Mesothelial cell of epicardium (in vitro differentiated cells): ENCODE results near the gene HAND1. TPM values are rescaled to one million over a fixed set of nuclear protein-coding genes. Genes with fewer than 3 reads are reported as not detected.

Experiments
- DNase-seq, 2 experiments: peaks; one replicate each; pipeline ENCODE4 v3.0.0; 2021; ENCODE audit warnings: low spot score in 2 of 2; ENCODE audit not compliant: unreplicated experiment in 2 of 2
- H3K27ac Mint-ChIP-seq: 2 replicates; pipeline ENCODE4 v1.8.0; 2021; ENCODE audit warnings: mixed read lengths
- H3K27me3 Mint-ChIP-seq: 2 replicates; pipeline ENCODE4 v1.8.0; 2021; ENCODE audit warnings: low read depth, mixed read lengths
- H3K36me3 Mint-ChIP-seq: 2 replicates; pipeline ENCODE4 v1.8.0; 2021; ENCODE audit warnings: mixed read lengths
- H3K4me1 Mint-ChIP-seq: 2 replicates; pipeline ENCODE4 v1.8.0; 2021; ENCODE audit warnings: mixed read lengths
- H3K4me3 Mint-ChIP-seq: 2 replicates; pipeline ENCODE4 v1.8.0; 2021; ENCODE audit warnings: mild to moderate bottlenecking, moderate library complexity, mixed read lengths
- H3K9me3 Mint-ChIP-seq: 2 replicates; pipeline ENCODE4 v1.8.0; 2021; ENCODE audit warnings: mixed read lengths
- total RNA-seq: library from RNA; stranded (reverse); gene quantifications from 3 replicates; pipeline ENCODE4 v1.2.1, GENCODE V29; 2021
- TF ChIP-seq, protein P1 (sequence below): fragments of 200-600 bp; sonication (generic); IDR thresholded peaks from one replicate; pipeline ENCODE4 v1.5.0; 2021; ENCODE audit warnings: antibody characterized with exemption; ENCODE audit not compliant: unreplicated experiment

HAND1 gene
- total RNA-seq, 1 donor from 2014 or later, result 16.9 TPM

DNA sequence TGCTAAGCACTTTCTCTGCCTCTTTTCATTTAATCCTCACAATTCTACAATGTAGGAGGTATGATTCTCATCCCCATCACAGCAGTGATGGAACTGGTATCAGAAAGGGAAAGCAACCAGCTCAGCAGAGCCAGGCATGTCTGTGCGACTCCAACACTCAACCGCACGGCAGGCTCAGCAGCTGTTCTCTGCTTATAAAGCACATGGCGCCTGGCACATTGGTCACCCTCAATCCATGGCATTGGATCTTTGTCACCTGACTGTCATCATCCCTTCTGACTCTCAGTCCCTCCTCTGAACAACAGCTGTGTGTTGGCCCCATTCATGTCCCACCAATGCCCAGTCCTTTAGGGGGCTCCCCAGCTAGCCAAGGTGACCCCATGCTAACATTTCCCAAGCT is 45.1 kb upstream of the HAND1 start:
- H3K4me1 Mint-ChIP-seq, result peaks cover 60% of the 10 kb centered on the region
- no peaks in the 10 kb centered on the region for H3K36me3 Mint-ChIP-seq
- H3K27me3 Mint-ChIP-seq, result no peaks in the 10 kb centered on the region
- TF ChIP-seq, protein P1, sequence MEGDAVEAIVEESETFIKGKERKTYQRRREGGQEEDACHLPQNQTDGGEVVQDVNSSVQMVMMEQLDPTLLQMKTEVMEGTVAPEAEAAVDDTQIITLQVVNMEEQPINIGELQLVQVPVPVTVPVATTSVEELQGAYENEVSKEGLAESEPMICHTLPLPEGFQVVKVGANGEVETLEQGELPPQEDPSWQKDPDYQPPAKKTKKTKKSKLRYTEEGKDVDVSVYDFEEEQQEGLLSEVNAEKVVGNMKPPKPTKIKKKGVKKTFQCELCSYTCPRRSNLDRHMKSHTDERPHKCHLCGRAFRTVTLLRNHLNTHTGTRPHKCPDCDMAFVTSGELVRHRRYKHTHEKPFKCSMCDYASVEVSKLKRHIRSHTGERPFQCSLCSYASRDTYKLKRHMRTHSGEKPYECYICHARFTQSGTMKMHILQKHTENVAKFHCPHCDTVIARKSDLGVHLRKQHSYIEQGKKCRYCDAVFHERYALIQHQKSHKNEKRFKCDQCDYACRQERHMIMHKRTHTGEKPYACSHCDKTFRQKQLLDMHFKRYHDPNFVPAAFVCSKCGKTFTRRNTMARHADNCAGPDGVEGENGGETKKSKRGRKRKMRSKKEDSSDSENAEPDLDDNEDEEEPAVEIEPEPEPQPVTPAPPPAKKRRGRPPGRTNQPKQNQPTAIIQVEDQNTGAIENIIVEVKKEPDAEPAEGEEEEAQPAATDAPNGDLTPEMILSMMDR, result no peak
- no peak for DNase-seq
- no peaks in the 10 kb centered on the region for H3K9me3 Mint-ChIP-seq
- no peak overlapping the region for H3K4me3 Mint-ChIP-seq
- peak overlapping the region; percentile 83 for H3K27ac Mint-ChIP-seq

DNA sequence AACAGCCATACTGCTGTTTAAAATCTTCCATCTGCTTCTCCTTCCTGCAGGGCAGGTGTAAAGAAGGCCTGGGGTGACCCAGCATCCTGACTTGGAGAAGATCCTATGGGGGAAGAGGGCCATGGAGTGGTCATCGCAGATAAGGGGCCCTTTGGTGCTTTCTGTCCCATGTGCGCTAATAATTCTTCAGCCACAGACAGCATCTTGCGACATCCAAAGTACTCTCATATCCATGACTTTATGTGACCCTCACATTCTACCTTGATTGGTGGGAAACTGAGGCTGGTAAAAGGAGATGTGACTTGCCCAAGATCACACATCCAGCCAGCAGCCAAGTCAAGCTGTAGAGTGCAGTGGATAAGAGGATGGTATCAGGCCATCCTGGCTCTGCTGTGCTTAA is 44.3 kb upstream of the HAND1 start:
- Mint-ChIP-seq H3K36me3 (no peaks in the 10 kb centered on the region), H3K27ac (no peak overlapping the region), H3K9me3 (no peaks in the 10 kb centered on the region), H3K4me1 (peaks cover 68% of the 10 kb centered on the region), H3K4me3 (no peak overlapping the region), H3K27me3 (no peaks in the 10 kb centered on the region)
- DNase-seq, result no peak
- TF ChIP-seq, protein P1, result no peak

DNA sequence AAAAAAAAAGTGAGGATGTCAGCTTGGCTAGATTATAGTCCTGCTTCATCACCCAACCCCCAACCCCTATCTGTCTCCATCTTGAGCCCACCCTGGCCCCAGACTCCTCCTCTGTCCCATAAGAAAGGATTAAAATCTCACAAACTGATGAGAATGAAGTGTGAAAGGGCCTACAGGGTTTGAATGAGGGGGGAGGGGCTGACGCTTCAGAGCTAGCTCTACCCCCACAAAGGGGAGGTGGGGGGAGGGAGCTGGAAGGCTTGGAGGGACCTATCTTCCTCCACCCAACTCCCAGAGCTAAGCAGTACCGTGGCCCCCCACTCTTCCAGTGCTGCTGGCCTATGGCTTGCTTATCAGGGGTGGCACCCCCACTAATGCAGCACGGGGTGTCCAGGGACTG is 43.7 kb upstream of the HAND1 start:
- no peak overlapping the region for H3K4me3 Mint-ChIP-seq
- no peaks in the 10 kb centered on the region for H3K9me3 Mint-ChIP-seq
- H3K27ac Mint-ChIP-seq, result no peak overlapping the region
- H3K36me3 Mint-ChIP-seq, result no peaks in the 10 kb centered on the region
- H3K4me1 Mint-ChIP-seq, result peaks cover 74% of the 10 kb centered on the region
- DNase-seq, result no peak
- H3K27me3 Mint-ChIP-seq, result no peaks in the 10 kb centered on the region
- TF ChIP-seq, protein P1, result no peak

DNA sequence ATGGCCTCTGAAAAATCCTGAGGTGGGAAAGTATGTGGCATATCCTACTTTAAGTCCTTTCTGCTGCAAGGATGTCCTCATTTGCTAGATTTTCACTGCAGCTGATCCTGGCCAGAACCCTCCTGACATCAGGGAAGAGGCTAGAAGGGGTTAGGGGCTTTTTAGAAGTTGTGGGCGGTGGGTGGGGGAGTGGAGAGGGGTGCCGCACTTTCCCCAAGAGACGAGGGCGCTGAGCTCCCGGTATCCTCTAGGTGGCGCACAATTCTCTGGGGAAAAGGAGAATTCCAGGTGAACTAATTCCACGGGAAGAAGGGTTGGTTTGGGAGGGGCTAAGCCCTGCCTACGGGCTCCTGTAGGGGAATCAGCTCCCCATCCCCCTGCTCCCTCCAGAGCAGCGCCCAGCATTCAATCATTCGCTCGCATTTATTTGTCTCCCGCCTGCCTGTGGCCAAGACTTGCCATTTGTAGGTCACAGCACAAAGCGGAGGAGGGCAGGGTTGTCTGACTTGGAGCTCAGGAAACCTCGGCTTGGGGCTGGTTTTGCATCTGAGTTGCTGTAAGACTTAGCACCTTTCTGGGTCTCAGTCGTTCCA is 42.9 kb upstream of the HAND1 start:
- peak; percentile 32 to 75 for DNase-seq
- Mint-ChIP-seq H3K4me3 (peak overlapping the region; percentile 58), H3K36me3 (no peaks in the 10 kb centered on the region), H3K27ac (peak overlapping the region; percentile 47), H3K27me3 (no peaks in the 10 kb centered on the region), H3K4me1 (peaks cover 70% of the 10 kb centered on the region), H3K9me3 (no peaks in the 10 kb centered on the region)
- TF ChIP-seq, protein P1, result peak; percentile 73

DNA sequence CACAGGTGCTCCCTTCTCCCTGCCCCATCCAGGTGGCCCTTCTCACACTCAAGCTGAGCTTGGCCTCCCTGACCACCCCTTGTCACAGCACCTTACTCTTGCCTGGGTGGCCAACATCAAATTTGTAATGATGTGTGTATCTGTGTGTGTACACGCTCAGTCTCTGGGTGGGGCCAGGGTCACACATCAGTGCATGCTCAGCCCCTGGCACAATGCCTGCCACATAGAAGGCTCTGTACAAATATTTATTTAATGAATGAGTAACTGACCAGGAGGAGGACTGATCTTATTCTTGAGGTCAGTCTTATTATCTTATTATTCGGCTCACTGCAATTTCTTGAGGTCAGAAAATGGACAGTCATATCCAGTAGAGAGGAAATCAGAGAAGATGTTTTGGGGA is 41.3 kb upstream of the HAND1 start:
- TF ChIP-seq, protein P1, result no peak
- Mint-ChIP-seq H3K9me3 (no peaks in the 10 kb centered on the region), H3K27ac (peak overlapping the region; percentile 21), H3K27me3 (no peaks in the 10 kb centered on the region), H3K4me1 (peaks cover 58% of the 10 kb centered on the region), H3K36me3 (no peaks in the 10 kb centered on the region), H3K4me3 (no peak overlapping the region)
- DNase-seq, result no peak

DNA sequence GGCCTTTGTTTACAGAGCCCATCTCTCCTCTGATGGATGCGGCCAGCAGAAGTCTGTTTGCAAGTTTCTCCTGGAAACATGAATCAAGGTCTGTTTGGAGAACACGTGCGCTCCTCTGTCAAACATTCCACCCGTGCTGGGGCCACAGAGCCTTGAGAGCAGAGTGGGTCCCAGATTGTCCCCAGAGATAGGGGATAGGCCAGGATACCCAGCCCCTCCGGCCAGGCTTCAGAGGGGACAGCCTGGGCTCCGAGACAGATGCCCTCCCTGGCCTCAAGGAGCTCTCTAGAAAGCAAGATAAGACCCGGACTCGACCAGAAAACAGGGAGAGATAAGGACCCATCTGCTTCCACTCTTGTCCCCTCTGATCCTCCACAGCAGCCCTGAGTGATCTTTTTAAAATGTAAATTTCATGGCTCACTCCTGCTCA is 40.4 kb upstream of the HAND1 start:
- Mint-ChIP-seq H3K36me3 (no peaks in the 10 kb centered on the region), H3K27me3 (no peaks in the 10 kb centered on the region), H3K27ac (peak overlapping the region; percentile 59), H3K4me1 (peaks cover 50% of the 10 kb centered on the region), H3K4me3 (no peak overlapping the region), H3K9me3 (no peaks in the 10 kb centered on the region)
- no peak for DNase-seq
- TF ChIP-seq, protein P1, result no peak
